H1 (cell line): Measurements from ENCODE around the gene ZNF414.

Experiments
- ATF3 ChIP-seq: IDR thresholded peaks from 2 replicates; pipeline ENCODE4 v1.6.1; 2011; ENCODE audit warnings: low read depth, mild to moderate bottlenecking, low read length; ENCODE audit not compliant: insufficient read depth
- KDM5A ChIP-seq: fragments of 200-600 bp; IDR thresholded peaks from 2 replicates; pipeline ENCODE4 v1.7.1; 2012; ENCODE audit warnings: mild to moderate bottlenecking, low read length, inconsistent platforms, mixed read lengths
- RNF2 ChIP-seq: fragments of 200-900, 300-1000 bp; sonication (generic); IDR thresholded peaks from 2 replicates; pipeline ENCODE4 v1.7.1; 2016; ENCODE audit warnings: borderline replicate concordance, low read depth, mild to moderate bottlenecking, antibody characterized with exemption, low read length; ENCODE audit not compliant: poor library complexity, severe bottlenecking; ENCODE audit errors: missing control alignments

GRCh38 chr19:8529369-8530006, 15.5 kb upstream of the ZNF414 start:
- TF ChIP-seq RNF2 (no peak), KDM5A (no peak), ATF3 (no peak)
